Prostate gland (tissue), 2 donors: ENCODE measurements around the gene RABGAP1L. TPM values are rescaled to one million over a fixed set of nuclear protein-coding genes. Genes with fewer than 3 reads are reported as not detected.
"Not testable (repeated sequence)": the region's sequence is repeated elsewhere in the genome, so short reads cannot be mapped to it uniquely, and the experiment has no call there.

Experiments
- DNase-seq: peaks from one replicate; pipeline ENCODE4 v3.0.0-alpha.2; 2019; ENCODE audit warnings: low spot score
- H3K27ac ChIP-seq, 2 donors: fragments of 200-600 bp; sonication (generic); 2 replicates each; pipeline ENCODE4 v1.5.1; 2017 to 2019
- H3K27me3 ChIP-seq: fragments of 200-600 bp; sonication (generic); replicated peaks from 2 replicates; pipeline ENCODE4 v1.5.1; 2019; ENCODE audit not compliant: insufficient read depth
- H3K36me3 ChIP-seq, 2 donors: fragments of 200-600 bp; sonication (generic); 1 replicate in 1 of 2; 2 replicates in 1 of 2; pipeline versions ENCODE4 v1.5.1 to v1.8.1; 2017 to 2019
- H3K4me1 ChIP-seq: fragments of 200-600 bp; sonication (generic); replicated peaks from 2 replicates; pipeline ENCODE4 v1.5.1; 2019
- H3K4me3 ChIP-seq, 2 donors: fragments of 200-600 bp; sonication (generic); 2 replicates each; pipeline ENCODE4 v1.5.1; 2017 to 2019
- H3K9me3 ChIP-seq: fragments of 200-600 bp; sonication (generic); 2 replicates; pipeline ENCODE4 v1.5.1; 2017
- POLR2A ChIP-seq: fragments of 450-650 bp; IDR thresholded peaks from one replicate; pipeline ENCODE4 v1.6.1; 2016; ENCODE audit warnings: antibody characterized with exemption, mild to moderate bottlenecking
- POLR2AphosphoS5 ChIP-seq: sonication (generic); formaldehyde crosslinking; IDR thresholded peaks from one replicate; pipeline ENCODE4 v1.6.1; 2017; ENCODE audit warnings: antibody characterized with exemption
- WGBS: methylation state at CpG from one replicate; pipeline ENCODE4 v1.1.5; 2018; 5-methylcytosine and 5-hydroxymethylcytosine counted together
- intact Hi-C: fragments of 100-400 bp; cut with DNase I; formaldehyde crosslinking; loops from one replicate; pipeline ENCODE4 v1.14.2; 2022
- total RNA-seq, 2 donors: library from RNA; depleted of rRNA; stranded (reverse); fragments of >200 nt; gene quantifications; one replicate each; pipeline ENCODE4 v1.1.0, GENCODE V29; 2016
- TF ChIP-seq, protein P1 (sequence below), 4 experiments: fragments of 200-600 bp in 2 of 4; fragments of 450-650 bp in 2 of 4; sonication (generic) in 2 of 4; IDR thresholded peaks; 1 replicate in 3 of 4; 2 replicates in 1 of 4; pipeline ENCODE4 v1.5.1; 2016 to 2019; ENCODE audit warnings: antibody characterized with exemption in 4 of 4, mild to moderate bottlenecking in 2 of 4, moderate library complexity in 2 of 4

Gene RABGAP1L
- total RNA-seq, 2 donors from 2014 or later, result 32.3 to 41.5 TPM

DNA sequence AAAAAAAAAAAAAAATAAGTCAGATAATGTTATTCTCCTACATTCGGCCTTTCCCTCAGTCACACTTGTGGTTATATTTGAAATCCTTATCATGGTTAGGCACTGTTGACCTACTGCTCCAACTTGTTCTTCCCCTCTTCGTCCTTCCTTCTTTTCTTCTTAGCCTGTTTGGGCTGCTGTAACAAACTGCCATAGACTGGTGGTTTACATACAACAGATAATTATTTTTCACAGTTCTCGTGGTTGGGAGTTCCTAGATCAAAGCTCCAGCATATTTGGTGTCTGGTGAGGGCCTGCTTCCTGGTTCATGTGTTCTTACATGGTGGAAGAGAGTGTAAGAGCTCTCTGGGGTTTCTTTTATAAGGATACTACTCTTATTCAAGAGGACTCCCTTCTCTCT lies 73.4 kb downstream of the RABGAP1L start:
- 88% methylated on average over 3 of the region's 3 CpGs for WGBS
- intact Hi-C loops, result no loop called here
- no peak overlapping the region for H3K27ac ChIP-seq
- no peaks in the 10 kb centered on the region for H3K4me1 ChIP-seq
- DNase-seq, result no peak
- H3K36me3 ChIP-seq, result no peaks in the 10 kb centered on the region
- no peaks in the 10 kb centered on the region for H3K27me3 ChIP-seq
- no peak overlapping the region for H3K4me3 ChIP-seq
- TF ChIP-seq POLR2AphosphoS5 (no peak), POLR2A (no peak)
- TF ChIP-seq, protein P1, sequence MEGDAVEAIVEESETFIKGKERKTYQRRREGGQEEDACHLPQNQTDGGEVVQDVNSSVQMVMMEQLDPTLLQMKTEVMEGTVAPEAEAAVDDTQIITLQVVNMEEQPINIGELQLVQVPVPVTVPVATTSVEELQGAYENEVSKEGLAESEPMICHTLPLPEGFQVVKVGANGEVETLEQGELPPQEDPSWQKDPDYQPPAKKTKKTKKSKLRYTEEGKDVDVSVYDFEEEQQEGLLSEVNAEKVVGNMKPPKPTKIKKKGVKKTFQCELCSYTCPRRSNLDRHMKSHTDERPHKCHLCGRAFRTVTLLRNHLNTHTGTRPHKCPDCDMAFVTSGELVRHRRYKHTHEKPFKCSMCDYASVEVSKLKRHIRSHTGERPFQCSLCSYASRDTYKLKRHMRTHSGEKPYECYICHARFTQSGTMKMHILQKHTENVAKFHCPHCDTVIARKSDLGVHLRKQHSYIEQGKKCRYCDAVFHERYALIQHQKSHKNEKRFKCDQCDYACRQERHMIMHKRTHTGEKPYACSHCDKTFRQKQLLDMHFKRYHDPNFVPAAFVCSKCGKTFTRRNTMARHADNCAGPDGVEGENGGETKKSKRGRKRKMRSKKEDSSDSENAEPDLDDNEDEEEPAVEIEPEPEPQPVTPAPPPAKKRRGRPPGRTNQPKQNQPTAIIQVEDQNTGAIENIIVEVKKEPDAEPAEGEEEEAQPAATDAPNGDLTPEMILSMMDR (IDR thresholded peaks at IDR 0.05), result no peak
- H3K9me3 ChIP-seq, result no peaks in the 10 kb centered on the region

GRCh38 chr1:174238845-174239501 lies 79.7 kb downstream of the RABGAP1L start:
- H3K36me3 ChIP-seq, H3K27me3 ChIP-seq, H3K4me1 ChIP-seq, H3K9me3 ChIP-seq, intact Hi-C loops: not testable (repeated sequence)
- peak; percentile 21 for DNase-seq
- H3K4me3 ChIP-seq, result peak overlapping the region; percentile 17 to 18
- H3K27ac ChIP-seq, result peak overlapping the region; percentile 26 to 43
- WGBS, result 78% methylated on average over 31 of the region's 31 CpGs

GRCh38 chr1:174239541-174239940 lies 80.2 kb downstream of the RABGAP1L start:
- peak overlapping the region in 1 of 2 donors; percentile 17 for H3K4me3 ChIP-seq
- 47% methylated on average over 1 of the region's 1 CpG for WGBS
- no peaks in the 10 kb centered on the region for H3K9me3 ChIP-seq
- intact Hi-C loops, result no loop called here
- H3K36me3 ChIP-seq, result no peaks in the 10 kb centered on the region
- TF ChIP-seq, protein P1 (IDR thresholded peaks at IDR 0.05), result no peak
- TF ChIP-seq POLR2AphosphoS5, result no peak
- no peak for TF ChIP-seq POLR2A
- H3K4me1 ChIP-seq, result no peaks in the 10 kb centered on the region
- DNase-seq, result no peak
- H3K27ac ChIP-seq, result peak overlapping the region; percentile 26 to 43
- no peaks in the 10 kb centered on the region for H3K27me3 ChIP-seq

DNA sequence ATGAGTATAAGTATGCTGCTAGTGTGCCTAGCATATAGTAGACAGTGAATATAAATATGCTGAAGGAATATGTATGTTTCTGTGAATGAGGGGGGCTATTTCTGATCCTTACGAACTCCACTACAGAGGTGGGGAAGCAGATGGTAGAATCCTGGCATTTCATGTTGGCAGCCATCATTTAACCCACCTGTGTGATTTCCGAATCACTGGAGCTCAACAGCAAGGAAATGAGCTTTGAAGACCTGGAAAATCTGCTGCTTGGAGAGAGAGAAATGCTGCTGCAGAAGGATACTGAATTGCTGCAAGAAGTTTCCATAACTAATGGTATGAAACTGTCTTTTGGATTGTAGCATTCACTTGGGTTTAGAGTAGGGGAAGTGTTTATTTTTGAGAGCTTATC lies 83.5 kb downstream of the RABGAP1L start:
- DNase-seq, result no peak
- Histone ChIP-seq H3K4me3 (no peak overlapping the region), H3K4me1 (no peaks in the 10 kb centered on the region), H3K9me3 (no peaks in the 10 kb centered on the region), H3K36me3 (no peaks in the 10 kb centered on the region), H3K27me3 (no peaks in the 10 kb centered on the region), H3K27ac (no peak overlapping the region)
- WGBS, result 93% methylated on average over 2 of the region's 2 CpGs
- intact Hi-C loops, result no loop called here
- TF ChIP-seq POLR2AphosphoS5 (no peak), POLR2A (no peak)
- TF ChIP-seq, protein P1 (IDR thresholded peaks at IDR 0.05), result no peak

GRCh38 chr1:174243451-174244000 lies 84.2 kb downstream of the RABGAP1L start:
- DNase-seq, result no peak
- no peaks in the 10 kb centered on the region for H3K36me3 ChIP-seq
- H3K27me3 ChIP-seq, result no peaks in the 10 kb centered on the region
- no peak overlapping the region for H3K4me3 ChIP-seq
- TF ChIP-seq POLR2A (no peak), POLR2AphosphoS5 (no peak)
- TF ChIP-seq, protein P1 (IDR thresholded peaks at IDR 0.05), result no peak
- 84% methylated on average over 3 of the region's 3 CpGs for WGBS
- intact Hi-C loops, result no loop called here
- H3K4me1 ChIP-seq, result no peaks in the 10 kb centered on the region
- no peak overlapping the region for H3K27ac ChIP-seq
- H3K9me3 ChIP-seq, result no peaks in the 10 kb centered on the region
